Spleen (tissue), 7 donors: ENCODE measurements around the gene AURKAIP1.
A peak's percentile ranks its signal among the peaks of the same experiment; 100 is the strongest.

Experiments
- POLR2A ChIP-seq, 3 donors: fragments of 450-650 bp; IDR thresholded peaks; one replicate each; pipeline ENCODE4 v1.5.1; 2017; ENCODE audit warnings: antibody characterized with exemption in 3 of 3, mild to moderate bottlenecking in 1 of 3
- POLR2AphosphoS5 ChIP-seq, 3 donors: sonication (generic); formaldehyde crosslinking; IDR thresholded peaks; one replicate each; pipeline ENCODE4 v1.5.1; 2017; ENCODE audit warnings: antibody characterized with exemption in 3 of 3
- TF ChIP-seq, protein P1 (sequence below), 11 experiments: fragments of 200-600 bp in 7 of 11; fragments of 450-650 bp in 4 of 11; sonication (generic) in 4 of 11; IDR thresholded peaks in 8 of 11; conservative IDR thresholded peaks in 3 of 11; 1 replicate in 7 of 11; 2 replicates in 4 of 11; pipeline versions ENCODE4 v1.4.0 to v1.8.0; 2016 to 2021; ENCODE audit warnings: antibody characterized with exemption in 11 of 11, inconsistent platforms in 4 of 11, mild to moderate bottlenecking in 1 of 11
- donor health status: DM: no; HTN: no; CAD: no; lungs with moderate emphysema.
- donor health status: DM: no; HTN: no; CAD: no.
- donor health status: DM: no; HTN: no; CAD: no.

DNA sequence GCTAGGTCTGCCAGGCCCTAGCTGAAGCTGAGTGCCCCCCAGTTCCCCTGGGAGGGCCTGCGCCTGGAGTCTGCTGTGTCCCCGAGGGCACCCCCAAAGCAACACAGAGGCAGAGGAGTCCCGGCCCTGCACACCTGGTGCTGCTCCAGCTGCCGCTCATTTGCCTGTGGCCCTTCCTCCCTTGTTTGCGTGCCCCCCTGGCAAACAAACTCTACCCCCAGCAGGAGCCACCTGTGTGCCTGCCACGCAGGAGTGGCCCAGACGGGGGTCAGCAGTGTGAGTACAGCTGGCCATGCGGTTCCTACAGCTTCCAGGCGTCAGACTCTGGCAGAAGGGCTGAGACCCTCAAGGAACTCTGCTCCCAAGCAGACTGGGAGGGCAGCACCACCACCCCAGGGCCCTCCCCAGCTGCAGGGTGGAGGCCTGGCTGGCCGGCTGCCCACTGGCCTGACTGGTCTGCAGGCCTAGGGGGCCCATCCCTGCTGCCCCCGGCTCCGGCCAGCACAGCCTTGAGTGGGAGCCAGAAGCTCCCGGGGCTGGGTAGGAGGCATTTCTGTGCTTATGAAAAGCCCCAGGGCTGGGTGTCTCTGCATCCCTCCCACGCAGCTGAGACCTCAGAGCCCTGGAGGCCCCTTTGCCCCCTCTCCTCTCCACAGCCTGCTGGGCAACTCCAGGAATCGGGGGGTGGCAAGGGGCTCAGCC lies 44.5 kb downstream of the AURKAIP1 start:
- TF ChIP-seq, protein P1, sequence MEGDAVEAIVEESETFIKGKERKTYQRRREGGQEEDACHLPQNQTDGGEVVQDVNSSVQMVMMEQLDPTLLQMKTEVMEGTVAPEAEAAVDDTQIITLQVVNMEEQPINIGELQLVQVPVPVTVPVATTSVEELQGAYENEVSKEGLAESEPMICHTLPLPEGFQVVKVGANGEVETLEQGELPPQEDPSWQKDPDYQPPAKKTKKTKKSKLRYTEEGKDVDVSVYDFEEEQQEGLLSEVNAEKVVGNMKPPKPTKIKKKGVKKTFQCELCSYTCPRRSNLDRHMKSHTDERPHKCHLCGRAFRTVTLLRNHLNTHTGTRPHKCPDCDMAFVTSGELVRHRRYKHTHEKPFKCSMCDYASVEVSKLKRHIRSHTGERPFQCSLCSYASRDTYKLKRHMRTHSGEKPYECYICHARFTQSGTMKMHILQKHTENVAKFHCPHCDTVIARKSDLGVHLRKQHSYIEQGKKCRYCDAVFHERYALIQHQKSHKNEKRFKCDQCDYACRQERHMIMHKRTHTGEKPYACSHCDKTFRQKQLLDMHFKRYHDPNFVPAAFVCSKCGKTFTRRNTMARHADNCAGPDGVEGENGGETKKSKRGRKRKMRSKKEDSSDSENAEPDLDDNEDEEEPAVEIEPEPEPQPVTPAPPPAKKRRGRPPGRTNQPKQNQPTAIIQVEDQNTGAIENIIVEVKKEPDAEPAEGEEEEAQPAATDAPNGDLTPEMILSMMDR (IDR thresholded peaks at IDR 0.05 in 8 of 11, conservative IDR thresholded peaks at IDR 0.05 in 3 of 11), result no peak
- TF ChIP-seq POLR2AphosphoS5 (IDR thresholded peaks at IDR 0.05) (peak in 2 of 3 donors; percentile 14 to 34), POLR2A (IDR thresholded peaks at IDR 0.05) (no peak)
